NCI-H2227 (cell line): ENCODE results near the gene CLK2.
"Not testable (repeated sequence)": the region's sequence is repeated elsewhere in the genome, so short reads cannot be mapped to it uniquely, and the experiment has no call there.

ENCODE experiments used
- DNase-seq: peaks from one replicate; lab custom pipeline; 2025; ENCODE audit not compliant: unreplicated experiment; lab: John Stamatoyannopoulos, UW

Gene CLK2

GRCh38 chr1:155297384-155297783 lies 24.1 kb upstream of the CLK2 start:
- DNase-seq, result peak; percentile 23

GRCh38 chr1:155296661-155297060 lies 23.4 kb upstream of the CLK2 start:
- DNase-seq, result no peak

GRCh38 chr1:155295942-155296267 lies 22.6 kb upstream of the CLK2 start:
- DNase-seq, result no peak

- no peak for DNase-seq
Measured at GRCh38 chr1:155295183-155295941, 22.1 kb upstream of the CLK2 start.

GRCh38 chr1:155294520-155295182 lies 21.3 kb upstream of the CLK2 start:
- no peak for DNase-seq

GRCh38 chr1:155293086-155293749 lies 19.9 kb upstream of the CLK2 start:
- DNase-seq, result no peak

GRCh38 chr1:155291006-155291405 lies 17.7 kb upstream of the CLK2 start:
- DNase-seq, result not testable (repeated sequence)

- DNase-seq, result no peak
Measured at GRCh38 chr1:155287987-155288543, 14.8 kb upstream of the CLK2 start.

- DNase-seq, result no peak
Measured at GRCh38 chr1:155286544-155286943, 13.2 kb upstream of the CLK2 start.

GRCh38 chr1:155285631-155286044 lies 12.3 kb upstream of the CLK2 start:
- DNase-seq, result no peak

GRCh38 chr1:155285063-155285462 lies 11.8 kb upstream of the CLK2 start:
- no peak for DNase-seq

GRCh38 chr1:155284476-155284875 lies 11.2 kb upstream of the CLK2 start:
- DNase-seq, result no peak

- DNase-seq, result no peak
Measured at GRCh38 chr1:155282488-155283091, 9.3 kb upstream of the CLK2 start.

GRCh38 chr1:155279268-155279667 lies 6.0 kb upstream of the CLK2 start:
- peak; percentile 10 for DNase-seq

GRCh38 chr1:155278689-155279160 lies 5.4 kb upstream of the CLK2 start:
- no peak for DNase-seq

- DNase-seq, result peak; percentile 82
Measured at GRCh38 chr1:155277902-155278688, 4.8 kb upstream of the CLK2 start.

GRCh38 chr1:155277070-155277901 lies 4.0 kb upstream of the CLK2 start, which contains the start of gene HCN3:
TSS of gene HCN3 (plus strand) at chr1:155277463. CDS start at chr1:155277591, 128 bp downstream.
- peak; percentile 99 for DNase-seq

- peak; percentile 89 for DNase-seq
Measured at GRCh38 chr1:155272466-155273342, 600 bp downstream of the CLK2 start.

- DNase-seq, result no peak
Measured at GRCh38 chr1:155269381-155269780, 3.9 kb downstream of the CLK2 start.
